ENCODE data around the gene PHF10.

The PHF10 gene

GRCh38 chr6:169723991-169724493 is 258 bp downstream of the PHF10 start:
- no peak overlapping the region for H3K9ac ChIP-seq
- H3K27ac ChIP-seq, result no peak overlapping the region
- no peaks in the 10 kb centered on the region for H3K27me3 ChIP-seq (ENCODE audit: control insufficient read depth, insufficient read depth, low read length)
- H3K79me2 ChIP-seq, result peaks cover 8% of the 10 kb centered on the region
- H3K4me3 ChIP-seq (ENCODE audit: low read depth, low read length), result no peak overlapping the region
- H3K4me1 ChIP-seq, result peaks cover 10% of the 10 kb centered on the region
- H3K36me3 ChIP-seq (ENCODE audit: control insufficient read depth, insufficient read depth, low read length), result no peaks in the 10 kb centered on the region
- H3K9me3 ChIP-seq (ENCODE audit: control insufficient read depth, low read length), result no peaks in the 10 kb centered on the region
- TF ChIP-seq CTCF (IDR thresholded peaks at IDR 0.05), result no peak
- H2AFZ ChIP-seq, result no peak overlapping the region
- no peak overlapping the region for H3K4me2 ChIP-seq (ENCODE audit: low read length)

GRCh38 chr6:169723200-169723909 is 945 bp downstream of the PHF10 start:
- peak overlapping the region; percentile 59 for H3K4me3 ChIP-seq (ENCODE audit: low read depth, low read length)
- H3K27ac ChIP-seq, result peak overlapping the region; percentile 68
- H3K36me3 ChIP-seq (ENCODE audit: control insufficient read depth, insufficient read depth, low read length), result no peaks in the 10 kb centered on the region
- H3K4me2 ChIP-seq (ENCODE audit: low read length), result peak overlapping the region; percentile 86
- H3K27me3 ChIP-seq (ENCODE audit: control insufficient read depth, insufficient read depth, low read length), result no peaks in the 10 kb centered on the region
- TF ChIP-seq CTCF (IDR thresholded peaks at IDR 0.05), result no peak
- peaks cover 9% of the 10 kb centered on the region for H3K79me2 ChIP-seq
- H3K9ac ChIP-seq, result peak overlapping the region; percentile 14
- no peaks in the 10 kb centered on the region for H3K9me3 ChIP-seq (ENCODE audit: control insufficient read depth, low read length)
- peaks cover 10% of the 10 kb centered on the region for H3K4me1 ChIP-seq
- peak overlapping the region; percentile 78 for H2AFZ ChIP-seq

- TF ChIP-seq CTCF (IDR thresholded peaks at IDR 0.05), result no peak
- H3K9me3 ChIP-seq (ENCODE audit: control insufficient read depth, low read length), result no peaks in the 10 kb centered on the region
- peaks cover 10% of the 10 kb centered on the region for H3K4me1 ChIP-seq
These were observed 1.7 kb downstream of the PHF10 start for GRCh38 chr6:169722362-169723199.

GRCh38 chr6:169720207-169720855 is 4.0 kb downstream of the PHF10 start:
- peaks cover 5% of the 10 kb centered on the region for H3K4me1 ChIP-seq
- H3K27ac ChIP-seq, result no peak overlapping the region
- no peak overlapping the region for H3K4me3 ChIP-seq (ENCODE audit: low read depth, low read length)
- H3K36me3 ChIP-seq (ENCODE audit: control insufficient read depth, insufficient read depth, low read length), result no peaks in the 10 kb centered on the region
- H3K27me3 ChIP-seq (ENCODE audit: control insufficient read depth, insufficient read depth, low read length), result no peaks in the 10 kb centered on the region
- H3K4me2 ChIP-seq (ENCODE audit: low read length), result no peak overlapping the region
- H3K9me3 ChIP-seq (ENCODE audit: control insufficient read depth, low read length), result no peaks in the 10 kb centered on the region
- no peak overlapping the region for H3K9ac ChIP-seq
- peaks cover 11% of the 10 kb centered on the region for H3K79me2 ChIP-seq
- no peak for TF ChIP-seq CTCF (IDR thresholded peaks at IDR 0.05)
- H2AFZ ChIP-seq, result no peak overlapping the region

More at GRCh38 chr6:169722362-169723199, 1.7 kb downstream of the PHF10 start:
- H3K36me3 ChIP-seq (ENCODE audit: control insufficient read depth, insufficient read depth, low read length), result no peaks in the 10 kb centered on the region
- no peaks in the 10 kb centered on the region for H3K27me3 ChIP-seq (ENCODE audit: control insufficient read depth, insufficient read depth, low read length)
- peak overlapping the region; percentile 78 for H2AFZ ChIP-seq
- H3K9ac ChIP-seq, result peak overlapping the region; percentile 14
- peak overlapping the region; percentile 59 for H3K4me3 ChIP-seq (ENCODE audit: low read depth, low read length)
- H3K27ac ChIP-seq, result peak overlapping the region; percentile 68
- peak overlapping the region; percentile 86 for H3K4me2 ChIP-seq (ENCODE audit: low read length)
- H3K79me2 ChIP-seq, result peaks cover 9% of the 10 kb centered on the region

Data from parathyroid adenoma (tissue), 2 donors.